HG03342 (cell line): ENCODE data around the gene THBS2.

Experiments
- ATAC-seq: cut with Tn5 transposase; IDR thresholded peaks from one replicate; pipeline ENCODE4 v1.9.1; 2021; ENCODE audit warnings: mild to moderate bottlenecking, moderate library complexity; ENCODE audit not compliant: unreplicated experiment

Gene THBS2

GRCh38 chr6:169251371-169251802 lies 2.3 kb downstream of the THBS2 start:
- no peak for ATAC-seq

- ATAC-seq, result no peak
Observed at GRCh38 chr6:169250660-169251059, 3.0 kb downstream of the THBS2 start.

- no peak for ATAC-seq
Observed at GRCh38 chr6:169249057-169249456, 4.6 kb downstream of the THBS2 start.

GRCh38 chr6:169248521-169248971 lies 5.1 kb downstream of the THBS2 start:
- ATAC-seq, result no peak

- no peak for ATAC-seq
Observed at GRCh38 chr6:169247991-169248390, 5.7 kb downstream of the THBS2 start.

GRCh38 chr6:169247419-169247818 lies 6.2 kb downstream of the THBS2 start:
- no peak for ATAC-seq

- ATAC-seq, result no peak
Observed at GRCh38 chr6:169246445-169246844, 7.2 kb downstream of the THBS2 start.

- ATAC-seq, result no peak
Observed at GRCh38 chr6:169244684-169245383, 8.8 kb downstream of the THBS2 start.

GRCh38 chr6:169243661-169244060 lies 10.0 kb downstream of the THBS2 start:
- ATAC-seq, result no peak

- ATAC-seq, result no peak
Observed at GRCh38 chr6:169243186-169243585, 10.5 kb downstream of the THBS2 start.

GRCh38 chr6:169241688-169242350 lies 11.8 kb downstream of the THBS2 start:
- no peak for ATAC-seq

GRCh38 chr6:169240591-169241390 lies 12.9 kb downstream of the THBS2 start:
- ATAC-seq, result no peak

- ATAC-seq, result no peak
Observed at GRCh38 chr6:169240125-169240524, 13.5 kb downstream of the THBS2 start.

- no peak for ATAC-seq
Observed at GRCh38 chr6:169239181-169239580, 14.5 kb downstream of the THBS2 start.

- no peak for ATAC-seq
Observed at GRCh38 chr6:169238766-169239165, 14.9 kb downstream of the THBS2 start.

- no peak for ATAC-seq
Observed at GRCh38 chr6:169237496-169238134, 16.0 kb downstream of the THBS2 start.

- ATAC-seq, result no peak
Observed at GRCh38 chr6:169236988-169237387, 16.7 kb downstream of the THBS2 start.

- ATAC-seq, result no peak
Observed at GRCh38 chr6:169236545-169236944, 17.1 kb downstream of the THBS2 start.

GRCh38 chr6:169235286-169235685 lies 18.4 kb downstream of the THBS2 start:
- ATAC-seq, result no peak

- ATAC-seq, result no peak
Observed at GRCh38 chr6:169234634-169235033, 19.0 kb downstream of the THBS2 start.

- ATAC-seq, result no peak
Observed at GRCh38 chr6:169233832-169234231, 19.8 kb downstream of the THBS2 start.
